DND-41 (cell line): ENCODE results near the gene DUSP28.

Experiments
- CTCF ChIP-seq: IDR thresholded peaks from 2 replicates; pipeline ENCODE4 v1.5.1; 2012; ENCODE audit warnings: borderline replicate concordance, low read length, moderate library complexity, mild to moderate bottlenecking; ENCODE audit not compliant: poor library complexity, severe bottlenecking; ENCODE audit errors: extremely low read depth
- EZH2 ChIP-seq: IDR thresholded peaks from 3 replicates; pipeline ENCODE4 v1.6.1; 2012; ENCODE audit warnings: borderline replicate concordance, low read depth, mild to moderate bottlenecking, moderate library complexity, low read length, inconsistent platforms; ENCODE audit not compliant: severe bottlenecking

DNA sequence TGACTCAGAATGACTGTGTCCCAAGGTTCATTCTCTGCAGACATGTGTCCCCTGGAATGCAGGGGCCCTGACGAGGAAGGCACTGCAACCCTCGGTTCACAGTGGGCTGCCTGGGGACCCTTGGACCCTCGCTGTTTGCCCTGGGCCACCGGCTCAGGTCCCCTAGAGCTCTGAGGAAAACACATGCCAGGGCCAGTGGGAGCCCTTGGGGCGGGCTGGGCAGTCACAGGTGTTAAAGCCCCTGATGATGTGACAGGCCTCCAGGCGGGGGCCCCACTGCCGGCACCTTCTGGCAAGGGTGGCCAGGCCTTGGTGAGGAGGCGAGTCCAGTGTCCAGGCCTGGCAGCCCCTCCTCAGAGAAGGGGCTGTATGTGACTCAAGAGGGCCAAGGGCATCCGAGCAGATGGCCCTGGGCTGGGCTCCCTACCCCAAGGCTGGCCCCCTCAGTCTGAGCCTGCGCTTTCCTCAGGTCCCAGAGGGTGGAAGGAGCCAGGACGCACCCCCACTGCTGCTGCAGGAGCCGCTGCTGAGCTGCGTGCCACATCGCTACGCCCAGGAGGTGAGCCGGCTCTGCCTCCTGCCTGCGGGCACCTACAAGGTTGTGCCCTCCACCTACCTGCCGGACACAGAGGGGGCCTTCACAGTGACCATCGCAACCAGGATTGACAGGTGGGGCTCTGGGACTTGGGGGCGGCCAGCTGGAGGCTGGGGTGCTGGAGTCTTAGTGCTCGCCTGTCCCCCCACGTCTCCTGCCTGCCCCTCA, 37.4 kb downstream of the DUSP28 start:
- TF ChIP-seq CTCF (no peak), EZH2 (no peak)
